Rectal smooth muscle tissue (tissue), 1 donor: ENCODE measurements around the gene DNAJC3.
"Not testable (repeated sequence)": the region's sequence is repeated elsewhere in the genome, so short reads cannot be mapped to it uniquely, and the experiment has no call there.

Source experiments
- H3K27ac ChIP-seq: one replicate; pipeline ENCODE4 v1.7.0; 2013; ENCODE audit warnings: low read depth, low read length, inconsistent platforms
- H3K27me3 ChIP-seq: one replicate; pipeline ENCODE4 v1.7.0; 2013; ENCODE audit warnings: low read length; ENCODE audit not compliant: control insufficient read depth, insufficient read depth
- H3K36me3 ChIP-seq: one replicate; pipeline ENCODE4 v1.7.0; 2013; ENCODE audit warnings: low read length; ENCODE audit not compliant: control insufficient read depth, insufficient read depth
- H3K4me1 ChIP-seq: one replicate; pipeline ENCODE4 v1.7.0; 2013; ENCODE audit warnings: low read length; ENCODE audit not compliant: control insufficient read depth, insufficient read depth
- H3K4me3 ChIP-seq: one replicate; pipeline ENCODE4 v1.7.0; 2013; ENCODE audit warnings: low read length
- H3K9ac ChIP-seq: one replicate; pipeline ENCODE4 v1.7.0; 2013; ENCODE audit warnings: low read length

Gene DNAJC3

GRCh38 chr13:95771905-95772304, 95.0 kb downstream of the DNAJC3 start:
- Histone ChIP-seq H3K27me3 (no peaks in the 10 kb centered on the region), H3K27ac (no peak overlapping the region), H3K4me3 (no peak overlapping the region), H3K36me3 (peaks cover 5% of the 10 kb centered on the region), H3K9ac (no peak overlapping the region), H3K4me1 (no peaks in the 10 kb centered on the region)

- Histone ChIP-seq H3K4me1 (no peaks in the 10 kb centered on the region), H3K4me3 (no peak overlapping the region), H3K36me3 (peaks cover 6% of the 10 kb centered on the region), H3K9ac (no peak overlapping the region), H3K27me3 (no peaks in the 10 kb centered on the region), H3K27ac (no peak overlapping the region)
Observed at GRCh38 chr13:95779522-95779921, 102.6 kb downstream of the DNAJC3 start.

DNA sequence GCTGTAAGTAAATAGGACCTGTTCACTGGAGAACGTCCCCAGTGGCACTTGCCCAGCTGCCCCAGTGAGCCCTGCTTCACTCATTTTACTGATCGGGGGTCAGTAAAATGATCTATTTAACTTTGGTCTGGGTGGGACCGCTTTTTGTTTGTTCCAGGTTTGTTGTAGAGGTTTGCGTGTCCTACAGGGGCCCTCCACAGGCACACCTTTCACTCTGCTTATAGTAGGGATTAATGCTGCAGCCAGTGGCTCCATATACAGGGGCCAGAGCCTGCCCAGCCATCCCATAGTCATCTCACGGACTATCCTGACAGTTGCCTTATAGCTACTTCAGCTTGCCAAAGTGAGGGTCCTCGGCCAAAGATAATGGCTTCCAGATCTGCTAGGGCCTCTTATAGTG, 104.1 kb downstream of the DNAJC3 start:
- no peak overlapping the region for H3K4me3 ChIP-seq
- H3K9ac ChIP-seq: no peak overlapping the region
- H3K27ac ChIP-seq: no peak overlapping the region
- H3K4me1 ChIP-seq: no peaks in the 10 kb centered on the region
- no peaks in the 10 kb centered on the region for H3K27me3 ChIP-seq
- H3K36me3 ChIP-seq: peaks cover 6% of the 10 kb centered on the region

DNA sequence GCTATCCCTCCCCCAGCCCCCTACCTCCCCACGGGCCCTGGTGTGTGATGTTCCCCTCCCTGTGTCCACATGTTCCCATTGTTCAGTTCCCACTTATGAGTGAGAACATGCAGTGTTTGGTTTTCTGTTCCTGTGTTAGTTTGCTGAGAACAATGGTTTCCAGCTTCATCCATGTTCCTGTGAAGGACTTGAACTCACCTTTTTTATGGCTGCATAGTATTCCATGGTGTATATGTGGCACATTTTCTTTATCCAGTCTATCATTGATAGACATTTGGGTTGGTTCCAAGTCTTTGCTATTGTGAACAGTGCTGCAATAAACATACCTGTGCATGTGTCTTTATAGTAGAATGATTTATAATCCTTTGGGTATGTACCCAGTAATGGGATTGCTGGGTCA, 105.0 kb downstream of the DNAJC3 start:
- not testable (repeated sequence) for H3K27ac ChIP-seq, H3K4me3 ChIP-seq, H3K36me3 ChIP-seq, H3K9ac ChIP-seq, H3K27me3 ChIP-seq, H3K4me1 ChIP-seq

DNA sequence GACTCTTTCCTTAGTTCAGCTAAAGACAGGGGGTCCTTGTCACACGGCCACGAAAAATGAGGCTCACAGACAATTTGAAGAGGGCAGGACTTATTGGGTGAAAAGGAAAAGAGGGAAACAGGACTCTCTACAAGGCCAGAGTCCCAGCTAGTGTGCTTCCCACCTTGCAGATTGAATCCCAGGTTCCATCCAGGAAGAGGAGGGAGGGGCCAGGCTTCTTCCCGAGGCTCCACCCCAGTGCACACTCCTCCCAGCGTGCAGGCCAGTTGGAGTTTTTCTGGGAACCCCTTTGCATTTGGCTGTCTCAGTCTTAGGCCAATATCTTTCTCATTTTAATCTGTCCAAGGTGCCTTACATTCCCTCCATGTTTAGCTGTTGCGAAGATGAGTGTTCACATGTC, 106.8 kb downstream of the DNAJC3 start:
- Histone ChIP-seq H3K27ac (no peak overlapping the region), H3K9ac (no peak overlapping the region), H3K4me1 (no peaks in the 10 kb centered on the region), H3K36me3 (peaks cover 2% of the 10 kb centered on the region), H3K4me3 (no peak overlapping the region), H3K27me3 (no peaks in the 10 kb centered on the region)

GRCh38 chr13:95784161-95784899, 107.4 kb downstream of the DNAJC3 start:
- no peak overlapping the region for H3K4me3 ChIP-seq
- peaks cover 2% of the 10 kb centered on the region for H3K36me3 ChIP-seq
- H3K27ac ChIP-seq: no peak overlapping the region
- no peaks in the 10 kb centered on the region for H3K27me3 ChIP-seq
- H3K9ac ChIP-seq: no peak overlapping the region
- H3K4me1 ChIP-seq: no peaks in the 10 kb centered on the region

- no peak overlapping the region for H3K27ac ChIP-seq
- no peak overlapping the region for H3K4me3 ChIP-seq
- no peak overlapping the region for H3K9ac ChIP-seq
- H3K36me3 ChIP-seq: peaks cover 2% of the 10 kb centered on the region
- H3K27me3 ChIP-seq: no peaks in the 10 kb centered on the region
- no peaks in the 10 kb centered on the region for H3K4me1 ChIP-seq
Observed at GRCh38 chr13:95784900-95785290, 108.0 kb downstream of the DNAJC3 start.

DNA sequence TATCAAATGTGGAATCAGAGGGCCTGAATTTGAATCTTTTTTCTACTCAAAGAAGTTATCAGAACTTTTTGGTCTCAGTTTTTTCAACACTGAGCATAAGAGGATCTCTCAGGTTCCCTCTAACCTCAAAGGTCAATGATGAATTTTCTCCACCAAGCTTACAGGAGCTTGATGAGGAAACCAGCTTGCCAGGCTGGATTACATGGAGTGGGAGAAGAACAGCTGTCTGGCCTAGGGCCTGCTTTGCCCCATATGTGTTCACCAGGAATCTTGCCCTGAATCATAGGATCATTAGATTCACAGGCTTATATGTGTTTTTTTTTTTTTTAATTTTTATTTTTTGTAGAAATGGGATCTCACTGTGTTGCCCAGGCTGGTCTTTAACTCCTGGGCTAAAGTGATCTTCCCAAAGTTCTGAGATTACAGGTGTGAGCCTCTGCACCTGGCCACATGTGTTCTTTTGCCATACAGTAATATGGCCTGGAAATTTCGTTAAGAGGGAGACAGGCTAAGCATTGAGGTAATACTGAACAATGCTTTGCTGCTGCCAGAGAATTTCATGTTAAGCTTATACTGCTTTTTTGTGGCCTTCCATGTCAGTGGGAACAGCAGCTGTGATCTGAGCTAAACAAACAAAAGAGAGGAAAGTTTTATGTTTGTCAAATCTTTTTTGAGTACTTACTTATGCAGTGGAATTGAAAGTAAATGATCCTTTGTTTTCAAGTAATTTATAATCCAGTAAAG, 110.6 kb downstream of the DNAJC3 start:
- H3K4me1 ChIP-seq: no peaks in the 10 kb centered on the region
- H3K9ac ChIP-seq: no peak overlapping the region
- H3K27me3 ChIP-seq: no peaks in the 10 kb centered on the region
- H3K36me3 ChIP-seq: peaks cover 8% of the 10 kb centered on the region
- H3K27ac ChIP-seq: no peak overlapping the region
- H3K4me3 ChIP-seq: no peak overlapping the region

- Histone ChIP-seq H3K4me3 (no peak overlapping the region), H3K4me1 (no peaks in the 10 kb centered on the region), H3K9ac (no peak overlapping the region), H3K27me3 (no peaks in the 10 kb centered on the region), H3K36me3 (peaks cover 11% of the 10 kb centered on the region), H3K27ac (no peak overlapping the region)
Observed at GRCh38 chr13:95788100-95788463, 111.1 kb downstream of the DNAJC3 start.

DNA sequence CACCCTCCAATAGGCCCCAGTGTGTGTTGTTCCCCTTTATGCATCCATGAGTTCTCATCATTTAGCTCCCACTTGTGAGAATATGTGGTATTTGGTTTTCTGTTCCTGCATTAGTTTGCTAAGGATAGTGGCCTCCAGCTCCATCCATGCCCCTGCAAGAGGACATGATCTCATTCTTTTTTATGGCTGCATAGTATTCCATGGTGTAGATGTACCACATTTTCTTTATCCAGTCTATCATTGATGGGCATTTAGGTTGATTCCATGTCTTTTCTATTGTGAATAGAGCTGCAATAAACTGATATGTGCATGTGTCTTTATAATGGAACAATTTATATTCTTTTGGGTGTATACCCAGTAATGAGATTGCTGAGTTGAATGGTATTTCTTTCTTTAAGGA, 112.4 kb downstream of the DNAJC3 start:
- H3K4me3 ChIP-seq, H3K9ac ChIP-seq, H3K4me1 ChIP-seq, H3K27me3 ChIP-seq, H3K27ac ChIP-seq: not testable (repeated sequence)
- H3K36me3 ChIP-seq: peaks cover 11% of the 10 kb centered on the region

DNA sequence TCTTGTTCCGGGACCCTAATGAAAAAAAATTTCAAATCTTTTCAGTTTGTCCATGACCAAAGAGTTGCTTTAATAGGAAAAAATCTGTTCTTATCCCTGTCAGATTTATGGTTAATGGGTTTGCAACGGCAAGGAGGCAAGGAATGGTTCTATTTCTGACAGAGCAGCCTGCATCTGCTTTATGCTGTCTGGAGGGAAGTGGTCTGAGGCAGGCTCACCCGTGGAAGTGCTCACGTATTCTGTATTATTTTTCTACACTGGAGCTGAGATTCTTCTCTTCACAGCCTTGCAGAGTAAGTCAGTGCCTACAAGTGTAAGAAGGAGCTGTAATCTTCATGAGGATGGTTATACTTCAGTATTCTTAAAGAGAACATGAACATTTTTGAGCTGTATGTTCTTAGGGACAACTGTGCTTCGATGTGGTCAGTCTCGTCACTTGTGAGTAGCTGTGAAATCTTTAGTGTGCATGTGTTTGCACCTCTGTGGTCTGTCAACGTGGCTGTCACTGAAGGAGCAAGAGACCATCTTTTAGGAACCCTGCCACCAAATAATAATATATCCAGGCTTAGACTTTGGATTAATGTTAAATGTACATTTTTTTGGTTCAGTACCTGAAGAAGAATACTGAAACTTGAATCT, 114.3 kb downstream of the DNAJC3 start:
- no peak overlapping the region for H3K27ac ChIP-seq
- no peak overlapping the region for H3K9ac ChIP-seq
- no peaks in the 10 kb centered on the region for H3K27me3 ChIP-seq
- H3K4me1 ChIP-seq: no peaks in the 10 kb centered on the region
- H3K36me3 ChIP-seq: peaks cover 11% of the 10 kb centered on the region
- H3K4me3 ChIP-seq: no peak overlapping the region

GRCh38 chr13:95793018-95793555, 116.1 kb downstream of the DNAJC3 start:
- Histone ChIP-seq H3K4me1 (no peaks in the 10 kb centered on the region), H3K27ac (no peak overlapping the region), H3K36me3 (peaks cover 8% of the 10 kb centered on the region), H3K27me3 (no peaks in the 10 kb centered on the region), H3K9ac (no peak overlapping the region), H3K4me3 (no peak overlapping the region)
